ENCODE data around the gene GLT6D1. TPM values are rescaled to one million over a fixed set of nuclear protein-coding genes. Genes with fewer than 3 reads are reported as not detected.
"Not testable (repeated sequence)": the region's sequence is repeated elsewhere in the genome, so short reads cannot be mapped to it uniquely, and the experiment has no call there.

Gene GLT6D1
- total RNA-seq, 6 experiments from 2014 or later: not detected

DNA sequence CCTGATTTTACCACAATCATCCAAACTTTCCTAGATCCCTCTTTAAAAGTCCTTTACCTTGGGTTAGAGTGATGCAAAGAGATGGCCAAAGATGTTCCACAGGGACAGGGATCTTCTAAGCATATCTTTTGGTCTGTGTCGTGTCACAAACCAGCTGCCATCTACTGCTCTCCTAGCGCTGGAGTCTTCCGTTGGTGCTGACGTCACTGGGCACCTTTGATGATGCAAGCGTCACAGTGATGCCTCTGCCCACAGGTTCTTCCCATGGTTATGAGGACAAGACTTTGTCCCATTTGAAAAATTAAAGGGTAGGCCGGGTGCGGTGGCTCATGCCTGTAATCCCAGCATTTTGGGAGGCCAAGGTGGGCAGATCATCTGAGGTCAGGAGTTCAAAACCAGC is 1.7 kb upstream of the GLT6D1 start:
- H3K27ac ChIP-seq: no peak overlapping the region
- intact Hi-C loops (cut with DNase I): no loop called here
- no peak for DNase-seq
- H3K27me3 ChIP-seq: no peaks in the 10 kb centered on the region
- no peak overlapping the region for H3K4me3 ChIP-seq
- 81% methylated on average over 7 of the region's 7 CpGs for WGBS (ENCODE audit: insufficient coverage, low coverage, low lambda C conversion rate, missing lambda C conversion rate)
- no peaks in the 10 kb centered on the region for H3K4me1 ChIP-seq
- TF ChIP-seq, protein P1, sequence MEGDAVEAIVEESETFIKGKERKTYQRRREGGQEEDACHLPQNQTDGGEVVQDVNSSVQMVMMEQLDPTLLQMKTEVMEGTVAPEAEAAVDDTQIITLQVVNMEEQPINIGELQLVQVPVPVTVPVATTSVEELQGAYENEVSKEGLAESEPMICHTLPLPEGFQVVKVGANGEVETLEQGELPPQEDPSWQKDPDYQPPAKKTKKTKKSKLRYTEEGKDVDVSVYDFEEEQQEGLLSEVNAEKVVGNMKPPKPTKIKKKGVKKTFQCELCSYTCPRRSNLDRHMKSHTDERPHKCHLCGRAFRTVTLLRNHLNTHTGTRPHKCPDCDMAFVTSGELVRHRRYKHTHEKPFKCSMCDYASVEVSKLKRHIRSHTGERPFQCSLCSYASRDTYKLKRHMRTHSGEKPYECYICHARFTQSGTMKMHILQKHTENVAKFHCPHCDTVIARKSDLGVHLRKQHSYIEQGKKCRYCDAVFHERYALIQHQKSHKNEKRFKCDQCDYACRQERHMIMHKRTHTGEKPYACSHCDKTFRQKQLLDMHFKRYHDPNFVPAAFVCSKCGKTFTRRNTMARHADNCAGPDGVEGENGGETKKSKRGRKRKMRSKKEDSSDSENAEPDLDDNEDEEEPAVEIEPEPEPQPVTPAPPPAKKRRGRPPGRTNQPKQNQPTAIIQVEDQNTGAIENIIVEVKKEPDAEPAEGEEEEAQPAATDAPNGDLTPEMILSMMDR (IDR thresholded peaks at IDR 0.05): no peak
- TF ChIP-seq POLR2A (IDR thresholded peaks at IDR 0.05): no peak
- H3K9me3 ChIP-seq: no peaks in the 10 kb centered on the region
- ATAC-seq: no peak
- no peaks in the 10 kb centered on the region for H3K36me3 ChIP-seq

DNA sequence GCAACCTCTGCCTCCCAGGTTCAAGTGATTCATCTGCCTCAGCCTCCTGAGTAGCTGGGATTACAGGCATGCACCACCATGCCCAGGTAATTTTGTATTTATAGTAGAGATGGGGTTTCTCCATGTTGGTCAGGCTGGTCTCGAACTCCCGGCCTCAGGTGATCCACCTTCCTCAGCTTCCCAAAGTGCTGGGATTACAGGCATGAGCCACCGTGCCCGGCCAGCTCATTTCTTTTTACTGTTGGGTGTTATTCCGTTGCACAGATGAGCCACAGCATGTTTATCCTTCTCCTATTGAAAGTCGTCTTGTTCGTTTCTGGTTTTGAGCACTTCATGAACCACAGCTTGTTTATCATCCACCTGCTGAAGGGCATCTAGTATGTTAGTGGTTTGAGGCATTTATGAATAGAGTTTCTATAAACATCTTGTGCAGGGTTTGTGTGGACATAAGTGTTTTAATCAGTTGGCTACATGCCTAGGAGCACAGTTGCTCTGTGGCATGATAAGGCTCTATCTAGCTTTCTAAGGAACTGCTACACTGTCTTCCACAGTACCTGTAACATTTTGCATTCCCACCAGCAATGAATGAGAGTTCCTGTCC is 2.3 kb downstream of the GLT6D1 start:
- H3K36me3 ChIP-seq; DNase-seq; H3K4me1 ChIP-seq; H3K27ac ChIP-seq; H3K9me3 ChIP-seq; intact Hi-C loops (cut with DNase I); ATAC-seq; H3K4me3 ChIP-seq; H3K27me3 ChIP-seq: not testable (repeated sequence)
- 66% methylated on average over 6 of the region's 7 CpGs for WGBS (ENCODE audit: insufficient coverage, low coverage, low lambda C conversion rate, missing lambda C conversion rate)

DNA sequence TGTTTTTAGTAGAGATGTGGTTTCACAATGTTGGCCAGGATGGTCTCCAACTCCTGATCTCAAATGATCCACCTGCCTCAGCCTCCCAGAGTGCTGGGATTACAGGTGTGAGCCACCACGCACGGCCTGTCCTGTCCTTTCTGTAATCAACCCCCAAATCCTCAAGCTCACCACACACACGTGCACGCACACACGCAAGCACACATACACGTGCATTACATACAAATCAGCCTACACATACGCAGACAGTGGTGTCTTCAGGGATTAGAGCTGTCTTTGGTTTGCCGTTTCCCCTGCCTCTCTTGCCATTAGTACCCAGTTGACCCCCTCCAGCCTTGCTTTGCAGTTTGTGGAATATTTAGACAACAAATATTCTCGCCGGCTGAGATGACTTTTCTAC is 6.5 kb downstream of the GLT6D1 start:
- intact Hi-C loops (cut with DNase I): no loop called here
- no peaks in the 10 kb centered on the region for H3K36me3 ChIP-seq
- WGBS (ENCODE audit: insufficient coverage, low coverage, low lambda C conversion rate, missing lambda C conversion rate): 65% methylated on average over 10 of the region's 10 CpGs
- no peak for ATAC-seq
- no peak for TF ChIP-seq POLR2A (IDR thresholded peaks at IDR 0.05)
- TF ChIP-seq, protein P1 (IDR thresholded peaks at IDR 0.05): no peak
- no peaks in the 10 kb centered on the region for H3K4me1 ChIP-seq
- DNase-seq: no peak
- H3K27me3 ChIP-seq: no peaks in the 10 kb centered on the region
- H3K4me3 ChIP-seq: no peak overlapping the region
- H3K9me3 ChIP-seq: no peaks in the 10 kb centered on the region
- H3K27ac ChIP-seq: no peak overlapping the region

DNA sequence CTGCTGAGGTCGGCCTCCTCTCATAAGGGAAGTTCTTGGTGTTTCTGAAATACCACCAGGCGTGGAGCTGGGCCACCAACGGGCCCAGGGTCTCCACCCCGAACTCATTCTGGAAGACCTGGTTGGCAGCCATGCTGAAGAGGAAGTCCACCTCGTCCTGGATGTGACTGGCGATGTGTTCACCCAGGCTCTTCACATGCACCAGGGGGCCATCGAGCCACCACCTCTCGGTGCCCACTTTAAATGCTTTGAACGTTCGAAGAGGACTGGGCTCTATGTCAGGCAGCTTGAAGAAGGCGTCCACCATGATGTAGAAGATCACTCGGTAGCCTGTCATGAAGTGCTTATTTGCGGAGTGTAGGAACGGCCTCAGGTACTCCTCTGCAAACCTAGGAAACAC is 15.1 kb downstream of the GLT6D1 start:
- intact Hi-C loops (cut with DNase I): no loop called here

DNA sequence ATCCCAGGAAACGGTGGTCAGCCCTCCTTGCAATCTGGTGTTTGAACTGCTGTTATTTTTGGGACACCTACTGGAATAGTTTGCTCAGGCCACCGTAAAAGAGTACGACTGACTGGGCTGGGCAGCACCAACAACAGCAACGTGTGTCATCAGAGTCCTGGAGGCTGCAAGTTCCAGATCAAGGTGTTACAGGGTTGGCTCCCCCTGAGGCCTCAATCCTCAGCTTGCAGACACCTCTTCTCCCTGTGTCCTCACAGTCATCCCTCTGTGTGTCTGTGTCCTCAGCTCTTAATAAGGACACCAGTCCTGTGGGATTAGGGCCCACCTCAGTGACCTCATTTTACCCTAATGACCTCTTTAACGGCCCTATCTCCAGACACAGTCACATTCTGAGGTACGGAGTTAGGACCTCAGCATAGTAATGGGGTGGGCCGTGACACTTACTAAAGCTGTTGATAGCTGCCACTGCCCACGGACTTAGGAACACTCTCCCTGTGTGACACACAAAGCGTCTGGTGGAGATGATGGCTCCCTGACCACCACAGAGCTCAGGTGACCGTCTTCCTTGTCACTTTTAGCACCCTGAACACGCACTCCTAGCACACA is 16.8 kb downstream of the GLT6D1 start:
- DNase-seq (no peak), ATAC-seq (no peak)
- 52% methylated on average over 4 of the region's 11 CpGs for WGBS (ENCODE audit: insufficient coverage, low coverage, low lambda C conversion rate, missing lambda C conversion rate)
- Histone ChIP-seq H3K9me3 (no peaks in the 10 kb centered on the region), H3K27ac (no peak overlapping the region), H3K4me1 (no peaks in the 10 kb centered on the region), H3K36me3 (no peaks in the 10 kb centered on the region), H3K27me3 (no peaks in the 10 kb centered on the region), H3K4me3 (no peak overlapping the region)
- intact Hi-C loops (cut with DNase I): no loop called here
- no peak for TF ChIP-seq POLR2A (IDR thresholded peaks at IDR 0.05)
- TF ChIP-seq, protein P1 (IDR thresholded peaks at IDR 0.05): no peak

More for the DNA sequence above, 15.1 kb downstream of the GLT6D1 start:
- Histone ChIP-seq H3K27me3 (no peaks in the 10 kb centered on the region), H3K4me3 (no peak overlapping the region), H3K4me1 (no peaks in the 10 kb centered on the region), H3K27ac (no peak overlapping the region), H3K9me3 (no peaks in the 10 kb centered on the region), H3K36me3 (no peaks in the 10 kb centered on the region)
- no peak for ATAC-seq
- DNase-seq: no peak
- 65% methylated on average over 2 of the region's 14 CpGs for WGBS (ENCODE audit: insufficient coverage, low coverage, low lambda C conversion rate, missing lambda C conversion rate)
- no peak for TF ChIP-seq POLR2A (IDR thresholded peaks at IDR 0.05)
- TF ChIP-seq, protein P1 (IDR thresholded peaks at IDR 0.05): no peak
